HEK293T (cell line): ENCODE measurements around the gene SNAP25.

Source experiments
- BHLHE40 ChIP-seq: fragments of 450-650 bp; IDR thresholded peaks from 2 replicates; pipeline ENCODE4 v1.6.1; 2016; ENCODE audit warnings: mild to moderate bottlenecking, moderate library complexity, borderline replicate concordance
- FOXK2 ChIP-seq: fragments of 450-650 bp; IDR thresholded peaks from 2 replicates; pipeline ENCODE4 v1.6.1; 2016; ENCODE audit warnings: mild to moderate bottlenecking
- SP1 ChIP-seq: fragments of 450-650 bp; IDR thresholded peaks from 2 replicates; pipeline ENCODE4 v1.6.1; 2017
- TF ChIP-seq, protein P1 (sequence below): fragments of 450-650 bp; IDR thresholded peaks from 2 replicates; pipeline ENCODE4 v1.6.1; 2016

DNA sequence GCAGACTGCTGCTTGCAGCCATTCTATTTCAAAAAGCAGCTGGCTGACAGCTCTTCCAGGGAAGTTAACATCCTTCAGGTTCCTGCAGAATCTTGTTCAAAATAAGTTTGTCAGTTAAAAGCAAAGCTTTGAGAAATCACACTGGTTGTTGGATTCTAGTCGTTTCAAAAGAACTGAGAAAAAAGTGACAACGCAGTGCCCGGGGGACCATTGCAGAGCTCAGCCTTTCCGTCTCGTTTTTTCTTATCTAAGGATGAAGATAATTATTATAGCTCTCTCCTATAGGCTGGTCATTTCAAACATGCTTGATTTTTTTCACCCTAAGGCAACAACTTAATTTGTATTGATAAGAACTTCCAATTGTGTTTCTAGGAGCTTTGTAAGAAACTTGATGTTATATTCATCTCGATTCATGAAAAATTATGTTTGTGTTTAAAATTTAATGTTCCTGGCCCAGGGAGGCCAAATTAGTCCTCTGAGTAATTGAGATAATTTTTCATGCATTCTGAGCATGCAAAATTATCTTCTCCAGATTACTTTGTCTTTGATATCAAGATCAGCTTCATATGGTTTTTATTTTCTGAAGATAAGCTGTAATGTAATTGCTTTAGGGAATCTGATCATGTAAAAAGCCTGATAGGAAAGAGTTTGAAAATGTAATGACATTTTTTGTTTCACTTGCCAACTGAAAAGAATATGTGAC lies 58.4 kb downstream of the SNAP25 start:
- TF ChIP-seq BHLHE40 (no peak), SP1 (no peak), FOXK2 (no peak)
- TF ChIP-seq, protein P1, sequence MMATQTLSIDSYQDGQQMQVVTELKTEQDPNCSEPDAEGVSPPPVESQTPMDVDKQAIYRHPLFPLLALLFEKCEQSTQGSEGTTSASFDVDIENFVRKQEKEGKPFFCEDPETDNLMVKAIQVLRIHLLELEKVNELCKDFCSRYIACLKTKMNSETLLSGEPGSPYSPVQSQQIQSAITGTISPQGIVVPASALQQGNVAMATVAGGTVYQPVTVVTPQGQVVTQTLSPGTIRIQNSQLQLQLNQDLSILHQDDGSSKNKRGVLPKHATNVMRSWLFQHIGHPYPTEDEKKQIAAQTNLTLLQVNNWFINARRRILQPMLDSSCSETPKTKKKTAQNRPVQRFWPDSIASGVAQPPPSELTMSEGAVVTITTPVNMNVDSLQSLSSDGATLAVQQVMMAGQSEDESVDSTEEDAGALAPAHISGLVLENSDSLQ: no peak
